Measurements from ENCODE around the gene CALD1.
"Not testable (repeated sequence)": the region's sequence is repeated elsewhere in the genome, so short reads cannot be mapped to it uniquely, and the experiment has no call there.

The CALD1 gene

DNA sequence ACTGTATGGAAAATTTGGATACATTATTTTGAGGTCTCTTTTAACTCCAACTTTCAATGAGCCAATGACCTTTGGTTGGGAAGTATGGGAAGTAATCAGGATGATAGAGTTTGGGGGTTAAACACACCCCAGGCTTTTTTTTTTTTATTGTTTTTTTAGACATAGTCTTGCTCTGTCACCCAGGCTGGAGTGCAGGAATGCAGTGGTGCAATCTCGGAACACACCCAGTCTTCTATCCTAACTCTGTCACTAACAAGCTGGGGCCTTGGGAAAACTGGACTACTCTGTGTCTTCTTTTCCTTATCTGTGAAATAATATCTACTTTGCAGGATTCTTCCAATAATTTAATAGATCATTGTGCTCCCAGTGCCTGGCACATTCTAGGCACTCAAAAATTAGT, 169.3 kb downstream of the CALD1 start:
- DNase-seq (ENCODE audit: low spot score) = no peak

DNA sequence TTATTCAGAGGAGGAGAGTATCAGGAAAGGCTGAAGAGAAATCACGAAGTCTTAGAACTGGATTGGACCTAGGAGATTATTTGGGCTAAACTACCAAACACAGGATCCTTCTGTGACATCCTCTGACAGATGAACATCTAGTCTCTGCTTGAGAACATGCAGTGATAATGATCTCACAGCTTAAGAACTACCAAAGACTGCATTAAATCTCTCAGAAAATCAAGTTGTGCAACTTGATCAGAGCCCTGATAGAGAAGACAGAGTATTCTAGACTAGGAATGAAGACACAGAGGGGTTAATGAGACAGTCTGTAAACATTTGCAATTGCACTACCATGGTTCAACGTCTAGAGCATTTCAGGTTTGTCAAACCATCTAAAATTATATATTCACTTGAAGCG, 169.7 kb downstream of the CALD1 start:
- no peak for DNase-seq (ENCODE audit: low spot score)

- DNase-seq (ENCODE audit: low spot score) = peak; percentile 17
Observed at GRCh38 chr7:134954197-134955082, 175.0 kb downstream of the CALD1 start.

DNA sequence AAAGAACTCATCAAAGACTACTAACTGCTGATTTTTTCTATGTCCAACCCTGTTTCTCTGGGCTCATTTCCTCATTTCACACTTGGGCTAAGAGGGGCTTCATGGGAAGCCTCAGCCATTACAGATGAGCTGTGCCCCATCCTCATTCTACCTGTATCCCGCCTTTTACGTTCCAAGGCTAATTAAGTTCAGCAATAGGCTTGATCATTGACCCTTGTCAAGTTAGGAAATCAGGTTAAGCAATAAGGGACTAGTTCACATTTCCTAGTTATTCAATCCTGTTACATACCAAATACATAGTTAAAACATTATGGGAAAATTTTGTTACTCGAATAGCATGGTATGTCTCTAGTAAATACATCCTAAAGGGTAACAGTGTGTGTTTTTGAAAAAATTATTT, 177.6 kb downstream of the CALD1 start:
- DNase-seq (ENCODE audit: low spot score) = no peak

GRCh38 chr7:134959810-134960209, 180.4 kb downstream of the CALD1 start:
- DNase-seq (ENCODE audit: low spot score) = no peak

DNA sequence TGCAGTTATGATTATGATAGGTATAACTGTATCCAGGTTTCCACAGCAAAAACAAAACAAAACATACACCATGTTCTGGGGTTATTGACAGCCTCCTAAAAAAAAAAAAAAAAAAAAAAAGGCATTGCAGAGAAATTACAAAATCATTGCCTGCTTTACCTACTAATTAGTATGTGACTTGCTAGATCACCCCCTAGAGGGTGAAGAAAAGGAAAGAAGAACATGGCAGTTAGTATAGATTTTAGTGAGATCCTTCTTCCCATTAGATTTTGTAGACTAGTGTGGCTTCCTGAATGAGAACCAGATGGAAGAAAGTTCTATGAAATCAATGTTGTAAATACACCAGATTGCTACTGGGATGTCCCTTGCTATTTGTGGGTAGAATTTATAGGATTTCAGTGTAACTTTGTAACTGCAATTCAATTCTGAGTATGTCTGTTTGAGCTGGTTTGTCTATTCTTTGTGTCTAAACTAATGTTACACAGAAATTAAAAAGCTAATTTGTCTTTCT, 182.9 kb downstream of the CALD1 start:
- no peak for DNase-seq (ENCODE audit: low spot score)

DNA sequence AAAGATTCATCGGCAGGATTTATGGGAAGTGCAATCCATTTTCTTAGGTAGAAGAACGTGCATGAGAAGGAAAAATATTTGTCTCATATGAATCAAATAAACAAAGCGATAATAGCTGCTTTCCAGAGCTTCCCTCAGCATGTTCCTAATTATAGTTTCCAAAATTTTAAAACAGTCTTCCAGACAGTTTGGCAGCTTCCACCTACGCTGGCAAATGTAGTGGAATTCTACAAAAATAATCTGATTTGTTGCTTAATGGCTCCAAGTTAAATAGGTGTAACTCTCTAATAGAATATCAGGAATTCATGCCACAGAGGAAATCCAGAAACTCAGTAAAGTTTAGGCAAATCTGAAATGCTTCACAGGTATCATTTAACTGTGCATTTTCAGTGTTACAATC, 183.6 kb downstream of the CALD1 start:
- DNase-seq (ENCODE audit: low spot score) = no peak

DNA sequence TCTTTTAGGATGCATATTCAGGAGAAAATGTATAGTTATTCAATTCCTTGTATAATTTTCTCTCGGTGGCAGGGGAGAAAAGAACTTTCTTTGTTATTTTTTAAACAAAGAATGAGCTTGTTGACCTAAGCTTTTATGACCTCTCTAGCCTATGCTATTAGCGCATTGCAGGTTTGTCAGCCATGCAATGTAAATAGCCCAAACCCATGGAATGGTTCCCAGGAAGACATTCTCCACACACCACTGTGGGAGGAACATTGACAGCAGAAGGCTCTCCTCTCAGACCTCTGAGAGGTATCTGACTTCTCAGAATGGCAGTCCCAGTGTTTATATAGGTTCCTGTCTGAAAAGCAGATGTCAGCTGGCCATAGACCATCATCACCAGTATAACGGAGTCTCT, 187.3 kb downstream of the CALD1 start:
- DNase-seq (ENCODE audit: low spot score) = no peak

DNA sequence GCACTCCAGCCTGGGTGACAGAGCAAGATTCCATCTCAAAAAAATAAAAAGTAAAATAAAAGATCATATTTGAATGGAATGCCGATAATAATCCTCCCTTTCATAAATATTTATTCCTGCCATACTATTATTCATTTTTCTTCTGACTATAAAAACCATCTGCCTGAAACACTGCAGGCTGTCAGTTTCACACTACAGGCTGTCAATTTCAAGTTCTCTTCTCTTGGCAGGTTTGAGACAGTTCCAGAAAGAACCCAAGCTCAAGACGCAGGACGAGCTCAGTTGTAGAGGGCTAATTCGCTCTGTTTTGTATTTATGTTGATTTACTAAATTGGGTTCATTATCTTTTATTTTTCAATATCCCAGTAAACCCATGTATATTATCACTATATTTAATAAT, 188.7 kb downstream of the CALD1 start:
- no peak for DNase-seq (ENCODE audit: low spot score)

- not testable (repeated sequence) for DNase-seq (ENCODE audit: low spot score)
Observed at GRCh38 chr7:134981645-134982044, 202.2 kb downstream of the CALD1 start.

GRCh38 chr7:134985894-134986362, 206.5 kb downstream of the CALD1 start:
- no peak for DNase-seq (ENCODE audit: low spot score)

- peak; percentile 98 for DNase-seq (ENCODE audit: low spot score)
Observed at GRCh38 chr7:134986363-134987251, 207.2 kb downstream of the CALD1 start, which contains the start of gene AGBL3. AGBL3 (plus strand) TSS chr7:134986508; CDS start chr7:134987934, 1,426 bp downstream.

GRCh38 chr7:134988161-134988560, 208.7 kb downstream of the CALD1 start:
- DNase-seq (ENCODE audit: low spot score) = no peak

GRCh38 chr7:134991469-134992339, 212.3 kb downstream of the CALD1 start:
- no peak for DNase-seq (ENCODE audit: low spot score)

- no peak for DNase-seq (ENCODE audit: low spot score)
Observed at GRCh38 chr7:134992626-134993179, 213.3 kb downstream of the CALD1 start.

- no peak for DNase-seq (ENCODE audit: low spot score)
Observed at GRCh38 chr7:134993877-134994456, 214.5 kb downstream of the CALD1 start.

DNA sequence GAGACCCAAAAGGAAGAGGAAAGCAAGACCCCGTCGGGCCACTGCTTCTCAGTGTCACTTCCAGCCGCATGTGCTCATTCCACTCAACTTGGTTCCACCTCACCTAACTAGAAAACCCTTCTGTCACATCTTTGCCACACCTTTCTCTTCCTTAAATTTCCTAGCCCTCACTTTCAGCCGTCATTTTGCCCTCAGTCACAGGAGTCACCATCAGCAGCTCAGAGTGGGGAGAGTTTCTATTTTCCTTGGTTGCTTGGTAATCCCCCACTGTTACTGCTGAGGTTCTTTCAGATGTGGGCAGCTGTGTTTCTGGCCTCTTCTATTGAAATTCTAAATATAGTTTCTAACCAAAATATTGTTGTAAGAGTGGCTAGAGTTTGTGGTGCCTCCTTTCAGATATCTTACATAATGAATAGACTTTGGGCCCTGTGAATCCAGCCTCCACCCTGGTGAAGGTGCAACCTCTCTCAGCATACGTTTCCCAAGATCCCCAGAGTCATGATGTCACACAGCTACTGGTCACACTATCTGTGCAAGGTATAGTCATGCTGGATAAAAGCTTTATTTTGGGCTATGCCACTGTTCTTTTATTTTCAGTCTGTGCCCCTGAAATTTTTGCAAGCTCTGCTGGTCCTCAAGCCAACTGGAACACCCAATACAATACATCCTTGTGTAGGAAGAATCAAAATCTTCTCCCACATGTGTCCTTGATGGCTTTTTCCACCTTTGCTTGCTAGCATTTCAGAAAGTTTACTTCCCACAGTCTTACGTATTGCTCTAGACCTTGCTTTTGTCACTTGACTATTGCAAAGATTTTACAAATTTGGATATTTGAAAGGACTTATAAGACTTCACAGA, 216.0 kb downstream of the CALD1 start:
- DNase-seq (ENCODE audit: low spot score) = no peak

- DNase-seq (ENCODE audit: low spot score) = peak; percentile 53
Observed at GRCh38 chr7:134996097-134996550, 216.7 kb downstream of the CALD1 start.

DNA sequence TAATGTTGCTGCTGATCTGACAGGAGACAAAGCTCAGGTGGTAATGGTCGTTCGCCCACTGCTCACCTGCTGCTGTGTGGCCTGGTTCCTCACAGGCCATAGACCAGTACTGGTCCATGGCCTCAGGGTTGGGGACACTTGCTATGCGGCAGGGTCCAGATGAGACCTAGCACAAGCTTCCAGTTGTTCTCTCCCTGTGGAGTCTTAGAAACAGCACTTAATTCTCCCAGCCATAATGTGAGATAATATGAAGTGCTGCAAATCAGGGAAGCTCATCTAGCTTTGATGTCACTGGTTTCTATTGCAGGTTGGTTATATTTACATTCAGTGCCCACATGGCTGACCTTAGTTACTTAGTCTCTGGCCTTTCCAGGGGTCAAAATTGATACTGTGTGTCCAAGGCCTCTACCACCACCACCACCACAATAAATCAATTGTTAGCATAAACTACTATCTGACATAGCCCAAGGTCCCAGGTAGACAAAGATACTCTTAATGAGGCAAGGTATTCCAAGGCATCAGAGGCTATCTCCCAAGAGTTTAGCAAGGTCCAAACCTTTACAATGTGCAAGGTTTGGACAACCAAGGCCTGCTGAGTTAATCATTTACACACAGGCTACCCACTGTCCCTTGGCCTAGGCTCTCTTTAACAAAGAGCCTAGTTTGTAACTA, 217.9 kb downstream of the CALD1 start:
- no peak for DNase-seq (ENCODE audit: low spot score)

All from SK-N-DZ (cell line).